Stimulated activated memory B cell treated with anti-CD40 and anti-IgM and Interleukin-4, amounts not matched to agents 10 μg/mL and 1 μg/mL and 100 μg/mL, for 72 hours (primary cell): ENCODE results near the gene STAP1.

Experiments used
- ATAC-seq: fragments of 150-1000 bp; cut with Tn5 transposase; 2 replicates; pipeline ENCODE4 v1.10.0; 2021
- H3K27ac Mint-ChIP-seq: one replicate; pipeline ENCODE4 v1.8.0; 2022; ENCODE audit warnings: mild to moderate bottlenecking, mixed read lengths
- H3K27me3 Mint-ChIP-seq: one replicate; pipeline ENCODE4 v1.8.0; 2022; ENCODE audit warnings: mixed read lengths
- H3K36me3 Mint-ChIP-seq: one replicate; pipeline ENCODE4 v1.8.0; 2022; ENCODE audit warnings: mixed read lengths
- H3K4me1 Mint-ChIP-seq: one replicate; pipeline ENCODE4 v1.8.0; 2022; ENCODE audit warnings: mixed read lengths
- H3K4me3 Mint-ChIP-seq: one replicate; pipeline ENCODE4 v1.8.0; 2022; ENCODE audit warnings: mild to moderate bottlenecking, moderate library complexity, mixed read lengths
- H3K9me3 Mint-ChIP-seq: one replicate; pipeline ENCODE4 v1.8.0; 2022; ENCODE audit warnings: mixed read lengths

STAP1 gene

GRCh38 chr4:67576538-67576937 lies 18.0 kb downstream of the STAP1 start:
- Mint-ChIP-seq H3K4me3 (no peak overlapping the region), H3K36me3 (peaks cover 37% of the 10 kb centered on the region), H3K27me3 (no peaks in the 10 kb centered on the region), H3K4me1 (peaks cover 69% of the 10 kb centered on the region), H3K9me3 (no peaks in the 10 kb centered on the region), H3K27ac (peak overlapping the region; percentile 95)
- no peak for ATAC-seq

GRCh38 chr4:67580577-67580976 lies 22.1 kb downstream of the STAP1 start:
- H3K36me3 Mint-ChIP-seq, result peaks cover 54% of the 10 kb centered on the region
- peak overlapping the region; percentile 93 for H3K27ac Mint-ChIP-seq
- H3K9me3 Mint-ChIP-seq, result no peaks in the 10 kb centered on the region
- no peaks in the 10 kb centered on the region for H3K27me3 Mint-ChIP-seq
- peaks cover 50% of the 10 kb centered on the region for H3K4me1 Mint-ChIP-seq
- H3K4me3 Mint-ChIP-seq, result no peak overlapping the region
- no peak for ATAC-seq

GRCh38 chr4:67581208-67581857 lies 22.8 kb downstream of the STAP1 start:
- peak overlapping the region; percentile 93 for H3K27ac Mint-ChIP-seq

GRCh38 chr4:67581913-67582312 lies 23.4 kb downstream of the STAP1 start:
- no peaks in the 10 kb centered on the region for H3K27me3 Mint-ChIP-seq
- peak overlapping the region; percentile 93 for H3K27ac Mint-ChIP-seq
- H3K4me3 Mint-ChIP-seq, result peak overlapping the region; percentile 67
- peaks cover 56% of the 10 kb centered on the region for H3K36me3 Mint-ChIP-seq
- no peaks in the 10 kb centered on the region for H3K9me3 Mint-ChIP-seq
- no peak for ATAC-seq
- H3K4me1 Mint-ChIP-seq, result peaks cover 38% of the 10 kb centered on the region

More at GRCh38 chr4:67581208-67581857, 22.8 kb downstream of the STAP1 start:
- peaks cover 42% of the 10 kb centered on the region for H3K4me1 Mint-ChIP-seq
- peak; percentile 77 for ATAC-seq
- no peaks in the 10 kb centered on the region for H3K9me3 Mint-ChIP-seq
- peaks cover 56% of the 10 kb centered on the region for H3K36me3 Mint-ChIP-seq
- H3K4me3 Mint-ChIP-seq, result peak overlapping the region; percentile 67
- no peaks in the 10 kb centered on the region for H3K27me3 Mint-ChIP-seq

- no peaks in the 10 kb centered on the region for H3K9me3 Mint-ChIP-seq
- H3K27me3 Mint-ChIP-seq, result no peaks in the 10 kb centered on the region
- H3K4me3 Mint-ChIP-seq, result no peak overlapping the region
- H3K36me3 Mint-ChIP-seq, result peaks cover 44% of the 10 kb centered on the region
- H3K4me1 Mint-ChIP-seq, result peaks cover 26% of the 10 kb centered on the region
- H3K27ac Mint-ChIP-seq, result peak overlapping the region; percentile 70
- no peak for ATAC-seq
Measured at GRCh38 chr4:67584496-67584895, 26.0 kb downstream of the STAP1 start.

GRCh38 chr4:67587156-67587555 lies 28.6 kb downstream of the STAP1 start:
- ATAC-seq, result no peak

GRCh38 chr4:67593741-67594175 lies 35.2 kb downstream of the STAP1 start:
- ATAC-seq, result no peak
- Mint-ChIP-seq H3K27ac (no peak overlapping the region), H3K4me1 (peaks cover 32% of the 10 kb centered on the region), H3K4me3 (no peak overlapping the region), H3K36me3 (peaks cover 75% of the 10 kb centered on the region), H3K27me3 (no peaks in the 10 kb centered on the region), H3K9me3 (no peaks in the 10 kb centered on the region)

More at GRCh38 chr4:67587156-67587555, 28.6 kb downstream of the STAP1 start:
- H3K27me3 Mint-ChIP-seq, result no peaks in the 10 kb centered on the region
- H3K4me1 Mint-ChIP-seq, result peaks cover 7% of the 10 kb centered on the region
- H3K36me3 Mint-ChIP-seq, result peaks cover 52% of the 10 kb centered on the region
- no peaks in the 10 kb centered on the region for H3K9me3 Mint-ChIP-seq
- H3K27ac Mint-ChIP-seq, result no peak overlapping the region
- no peak overlapping the region for H3K4me3 Mint-ChIP-seq

- Mint-ChIP-seq H3K27me3 (no peaks in the 10 kb centered on the region), H3K4me3 (no peak overlapping the region), H3K4me1 (peaks cover 22% of the 10 kb centered on the region), H3K9me3 (no peaks in the 10 kb centered on the region), H3K27ac (no peak overlapping the region), H3K36me3 (peaks cover 88% of the 10 kb centered on the region)
- ATAC-seq, result no peak
Measured at GRCh38 chr4:67603310-67604028, 44.9 kb downstream of the STAP1 start.

- Mint-ChIP-seq H3K36me3 (peaks cover 88% of the 10 kb centered on the region), H3K4me3 (no peak overlapping the region), H3K27ac (peak overlapping the region; percentile 32), H3K9me3 (no peaks in the 10 kb centered on the region), H3K4me1 (peaks cover 17% of the 10 kb centered on the region), H3K27me3 (no peaks in the 10 kb centered on the region)
- ATAC-seq, result no peak
Measured at GRCh38 chr4:67604029-67604381, 45.5 kb downstream of the STAP1 start.

GRCh38 chr4:67604749-67605148 lies 46.2 kb downstream of the STAP1 start:
- Mint-ChIP-seq H3K27me3 (no peaks in the 10 kb centered on the region), H3K27ac (peak overlapping the region; percentile 32), H3K9me3 (no peaks in the 10 kb centered on the region), H3K4me1 (peaks cover 13% of the 10 kb centered on the region), H3K4me3 (no peak overlapping the region), H3K36me3 (peaks cover 88% of the 10 kb centered on the region)
- no peak for ATAC-seq

GRCh38 chr4:67608027-67608426 lies 49.5 kb downstream of the STAP1 start:
- Mint-ChIP-seq H3K4me1 (peaks cover 6% of the 10 kb centered on the region), H3K27me3 (no peaks in the 10 kb centered on the region), H3K9me3 (peaks cover 6% of the 10 kb centered on the region), H3K4me3 (no peak overlapping the region), H3K27ac (peak overlapping the region; percentile 23), H3K36me3 (peaks cover 74% of the 10 kb centered on the region)
- ATAC-seq, result no peak

GRCh38 chr4:67614186-67614585 lies 55.7 kb downstream of the STAP1 start:
- Mint-ChIP-seq H3K27me3 (no peaks in the 10 kb centered on the region), H3K36me3 (peaks cover 61% of the 10 kb centered on the region), H3K27ac (no peak overlapping the region), H3K9me3 (peaks cover 12% of the 10 kb centered on the region), H3K4me1 (peaks cover 12% of the 10 kb centered on the region), H3K4me3 (no peak overlapping the region)
- ATAC-seq, result no peak

- H3K9me3 Mint-ChIP-seq, result peaks cover 9% of the 10 kb centered on the region
- peak overlapping the region; percentile 11 for H3K27ac Mint-ChIP-seq
- ATAC-seq, result no peak
- H3K36me3 Mint-ChIP-seq, result peaks cover 60% of the 10 kb centered on the region
- no peaks in the 10 kb centered on the region for H3K27me3 Mint-ChIP-seq
- peaks cover 12% of the 10 kb centered on the region for H3K4me1 Mint-ChIP-seq
- H3K4me3 Mint-ChIP-seq, result no peak overlapping the region
Measured at GRCh38 chr4:67615119-67615518, 56.6 kb downstream of the STAP1 start.

- ATAC-seq, result no peak
- H3K36me3 Mint-ChIP-seq, result peaks cover 59% of the 10 kb centered on the region
Measured at GRCh38 chr4:67616478-67616877, 58.0 kb downstream of the STAP1 start.

GRCh38 chr4:67624939-67625338 lies 66.4 kb downstream of the STAP1 start:
- ATAC-seq, result no peak
- no peaks in the 10 kb centered on the region for H3K27me3 Mint-ChIP-seq
- H3K9me3 Mint-ChIP-seq, result no peaks in the 10 kb centered on the region
- no peaks in the 10 kb centered on the region for H3K4me1 Mint-ChIP-seq
- no peak overlapping the region for H3K4me3 Mint-ChIP-seq
- peaks cover 40% of the 10 kb centered on the region for H3K36me3 Mint-ChIP-seq
- H3K27ac Mint-ChIP-seq, result no peak overlapping the region

More at GRCh38 chr4:67616478-67616877, 58.0 kb downstream of the STAP1 start:
- Mint-ChIP-seq H3K27ac (no peak overlapping the region), H3K9me3 (peaks cover 9% of the 10 kb centered on the region), H3K4me1 (peaks cover 12% of the 10 kb centered on the region), H3K4me3 (no peak overlapping the region), H3K27me3 (no peaks in the 10 kb centered on the region)

GRCh38 chr4:67632492-67632891 lies 74.0 kb downstream of the STAP1 start:
- peak overlapping the region; percentile 83 for H3K27ac Mint-ChIP-seq
- H3K4me3 Mint-ChIP-seq, result peak overlapping the region; percentile 29
- H3K27me3 Mint-ChIP-seq, result no peaks in the 10 kb centered on the region
- H3K4me1 Mint-ChIP-seq, result peaks cover 20% of the 10 kb centered on the region
- ATAC-seq, result peak; percentile 84
- no peaks in the 10 kb centered on the region for H3K9me3 Mint-ChIP-seq
- H3K36me3 Mint-ChIP-seq, result peaks cover 50% of the 10 kb centered on the region
